Erythroblast (primary cell): ENCODE measurements around the gene TMEM69.

Source experiments
- GATA1 ChIP-seq: IDR thresholded peaks from 2 replicates; pipeline ENCODE4 v1.6.1; 2011; ENCODE audit warnings: low read depth, mild to moderate bottlenecking, control low read depth, low read length, moderate library complexity
- POLR2A ChIP-seq: IDR thresholded peaks from 2 replicates; pipeline ENCODE4 v1.6.1; 2011; ENCODE audit warnings: mild to moderate bottlenecking, low read length

- TF ChIP-seq POLR2A (no peak), GATA1 (no peak)
These were observed 33.2 kb downstream of the TMEM69 start for GRCh38 chr1:45721207-45721606.
